ENCODE results near the gene IGSF22.
"Not testable (repeated sequence)": the region's sequence is repeated elsewhere in the genome, so short reads cannot be mapped to it uniquely, and the experiment has no call there.

IGSF22 gene

DNA sequence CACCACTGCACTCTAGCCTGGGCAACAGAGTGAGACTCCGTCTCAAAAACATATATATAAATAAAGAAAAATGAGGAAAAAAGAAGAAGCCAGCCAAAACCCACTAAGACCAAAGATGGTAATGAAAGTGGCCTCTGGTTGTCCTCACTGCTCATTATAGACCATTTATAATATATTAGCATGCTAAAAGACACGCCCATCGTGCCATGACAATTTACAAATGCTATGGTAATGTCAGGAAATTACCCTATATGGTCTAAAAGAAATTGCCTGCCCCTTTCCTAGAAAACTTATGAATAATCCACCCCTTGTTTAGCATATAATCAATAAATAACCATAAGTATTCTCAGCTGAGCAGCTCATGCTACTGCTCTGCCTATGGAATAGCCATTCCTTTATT is 43.5 kb downstream of the IGSF22 start:
- FAIRE-seq: no peak

DNA sequence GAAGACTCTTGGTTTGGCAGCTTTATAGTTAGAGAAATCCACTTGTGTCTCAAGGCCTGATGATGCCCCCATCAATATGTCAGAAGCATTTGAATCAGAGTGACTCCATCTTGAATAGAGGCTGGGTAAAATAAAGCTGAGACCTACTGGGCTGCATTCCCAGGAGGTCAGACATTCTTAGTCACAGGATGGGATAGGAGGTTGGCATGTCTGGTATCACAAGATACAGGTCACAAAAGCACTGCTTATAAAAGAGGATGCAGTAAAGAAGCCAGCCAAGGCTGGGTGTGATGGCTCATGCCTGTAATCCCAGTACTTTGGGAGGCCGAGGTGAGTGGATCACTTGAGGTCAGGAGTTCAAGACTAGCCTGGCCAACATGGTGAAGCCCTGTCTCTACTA is 44.0 kb downstream of the IGSF22 start:
- not testable (repeated sequence) for FAIRE-seq

GRCh38 chr11:18677560-18677959 is 48.4 kb downstream of the IGSF22 start:
- no peak for FAIRE-seq

- FAIRE-seq: no peak
Measured at GRCh38 chr11:18676803-18677202, 49.2 kb downstream of the IGSF22 start.

- not testable (repeated sequence) for FAIRE-seq
Measured at GRCh38 chr11:18672209-18672608, 53.8 kb downstream of the IGSF22 start.

DNA sequence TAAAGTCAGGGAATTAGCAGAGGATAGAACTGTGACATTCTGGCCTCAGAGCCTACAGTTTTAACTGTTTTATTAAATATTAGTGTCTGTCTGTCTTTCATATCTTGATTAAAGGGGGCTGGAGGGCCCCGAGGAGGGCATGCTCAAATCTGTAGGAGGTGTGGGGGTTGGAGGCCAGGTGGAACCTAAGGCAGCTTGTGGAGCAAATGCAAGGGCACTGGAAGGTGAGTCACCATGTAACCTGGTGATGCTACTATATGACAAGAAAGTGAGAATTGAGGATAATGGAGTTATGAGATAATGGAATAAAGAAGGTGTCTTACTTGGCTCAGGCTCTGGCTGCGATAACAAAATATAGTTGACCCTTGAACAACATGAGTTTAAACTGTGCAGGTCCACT is 54.7 kb downstream of the IGSF22 start:
- no peak for FAIRE-seq

DNA sequence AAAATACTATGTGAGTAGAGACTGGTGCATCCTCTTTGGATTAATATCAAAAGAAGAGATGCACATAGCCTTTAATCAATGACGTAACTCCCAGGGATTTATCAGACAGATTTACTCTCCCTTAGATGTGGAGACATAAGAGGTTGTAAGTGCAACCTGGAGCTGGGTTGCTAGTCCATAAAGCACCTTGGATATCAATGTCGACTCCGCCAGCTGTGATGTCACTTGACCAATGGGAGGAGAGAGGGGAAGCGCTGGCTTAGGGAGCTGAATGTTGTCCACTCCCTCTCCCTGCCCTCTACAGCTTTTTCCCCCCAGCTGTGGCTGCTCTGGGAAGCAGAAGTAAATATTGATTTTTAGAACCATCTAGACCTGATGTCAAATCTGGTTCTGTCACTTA is 56.3 kb downstream of the IGSF22 start:
- no peak for FAIRE-seq

- no peak for FAIRE-seq
Measured at GRCh38 chr11:18669219-18669596, 56.8 kb downstream of the IGSF22 start.

GRCh38 chr11:18668131-18668530 is 57.9 kb downstream of the IGSF22 start:
- no peak for FAIRE-seq

GRCh38 chr11:18665353-18665872 is 60.6 kb downstream of the IGSF22 start:
- peak; percentile 10 for FAIRE-seq

GRCh38 chr11:18657673-18658072 is 68.3 kb downstream of the IGSF22 start:
- no peak for FAIRE-seq

Data from colon (tissue), 2 donors.